Esophagus mucosa (tissue), 1 donor: ENCODE measurements around the gene SELENOP. TPM values are rescaled to one million over a fixed set of nuclear protein-coding genes. Genes with fewer than 3 reads are reported as not detected.

Experiments used
- total RNA-seq: library from RNA; stranded (reverse); gene quantifications from one replicate; pipeline ENCODE4 v1.2.4, GENCODE V29; 2023
- donor health status: DM: yes; HTN: yes; CAD: no.

The SELENOP gene
- total RNA-seq, 1 donor from 2014 or later: 95.9 TPM

Other genes with a start within 250 kb of the SELENOP start
- not detected for gene CCDC152, start 55.1 kb downstream of the SELENOP start, total RNA-seq
- 1.8 TPM for gene ANXA2R, start 228.4 kb upstream of the SELENOP start, total RNA-seq